HCT116 (cell line): ENCODE data around the gene CTSZ. TPM values are rescaled to one million over a fixed set of nuclear protein-coding genes. Genes with fewer than 3 reads are reported as not detected.

Experiments
- ATAC-seq: fragments of 200-7000 bp; cut with Tn5 transposase; 2 replicates; pipeline ENCODE4 v1.9.1; 2020; ENCODE audit warnings: mild to moderate bottlenecking, moderate library complexity
- BruUV-seq: library from RNA; stranded (reverse); fragments of 400-500 nt; replicated peaks from 2 replicates; lab custom pipeline; 2021; lab: Mats Ljungman, UMichigan
- CTCF ChIA-PET: fragments of 300-600 bp; sonication (Branson Sonifier 250); formaldehyde crosslinking; loops from one replicate; lab custom pipeline; 2021; ENCODE audit warnings: antibody characterized with exemption; lab: Charles Lee
- POLR2A ChIA-PET: fragments of 300-600, 350-600 bp; sonication (Branson Sonifier 250); formaldehyde crosslinking; loops from one replicate; lab custom pipeline; 2021; ENCODE audit warnings: antibody characterized with exemption; lab: Charles Lee
- RAD21 ChIA-PET, 2 experiments: fragments of 300-600 bp; sonication (Branson Sonifier 250); formaldehyde crosslinking; loops; one replicate each; lab custom pipeline; 2023; ENCODE audit warnings: low total read pairs in 2 of 2; ENCODE audit not compliant: uncharacterized antibody in 2 of 2, unreplicated experiment in 2 of 2, low non-redundant PET in 1 of 2; lab: Charles Lee
- DNase-seq: peaks from one replicate; pipeline ENCODE4 v3.0.0-alpha.2; 2010; ENCODE audit warnings: low read depth, low spot score
- H2AFZ ChIP-seq: fragments of 200-600 bp; shearing (Covaris generic), sonication (generic); 2 replicates; pipeline ENCODE4 v1.6.1; 2017; ENCODE audit warnings: low read depth, mixed run types, mixed read lengths, antibody characterized with exemption, low read length; ENCODE audit not compliant: poor library complexity, severe bottlenecking
- H3K27ac ChIP-seq: 2 replicates; pipeline ENCODE4 v1.5.1; 2012; ENCODE audit warnings: low read depth, low read length
- H3K27me3 ChIP-seq: fragments of 200-600 bp; sonication (generic); 2 replicates; pipeline ENCODE4 v1.6.1; 2016; ENCODE audit warnings: mixed run types, low read length, mixed read lengths; ENCODE audit not compliant: insufficient read depth
- H3K36me3 ChIP-seq, 2 experiments: fragments of 200-500 bp in 1 of 2; fragments of 200-600 bp in 1 of 2; sonication (Bioruptor generic) in 1 of 2; sonication (generic) in 1 of 2; 2 replicates each; pipeline versions ENCODE4 v1.5.1 to v1.6.1; 2014 to 2016; ENCODE audit warnings: low read length in 2 of 2, inconsistent platforms in 1 of 2, mixed read lengths in 1 of 2, mixed run types in 1 of 2; ENCODE audit not compliant: insufficient read depth in 2 of 2, control insufficient read depth in 1 of 2
- H3K4me1 ChIP-seq, 2 experiments: fragments of 200-600 bp in 1 of 2; sonication (generic) in 1 of 2; 2 replicates each; pipeline versions ENCODE4 v1.5.1 to v1.6.1; 2012 to 2017; ENCODE audit warnings: low read length in 2 of 2, inconsistent platforms in 1 of 2, mild to moderate bottlenecking in 1 of 2, mixed read lengths in 1 of 2, mixed run types in 1 of 2, moderate library complexity in 1 of 2; ENCODE audit not compliant: insufficient read depth in 2 of 2, control insufficient read depth in 1 of 2
- H3K4me2 ChIP-seq: fragments of 200-600 bp; sonication (generic); 2 replicates; pipeline ENCODE4 v1.6.1; 2017; ENCODE audit warnings: mixed run types, low read length, mixed read lengths
- H3K4me3 ChIP-seq, 2 experiments: fragments of 200-600 bp in 1 of 2; sonication (generic) in 1 of 2; replicated peaks in 1 of 2; 2 replicates each; pipeline ENCODE4 v1.5.1; 2011 to 2016; ENCODE audit warnings: low read length in 2 of 2, control low read depth in 1 of 2, low read depth in 1 of 2, mild to moderate bottlenecking in 1 of 2, mixed read lengths in 1 of 2, mixed run types in 1 of 2
- H3K79me2 ChIP-seq: fragments of 200-600 bp; sonication (generic); 2 replicates; pipeline ENCODE4 v1.6.1; 2017; ENCODE audit warnings: mild to moderate bottlenecking, mixed run types, low read length, moderate library complexity, mixed read lengths; ENCODE audit not compliant: insufficient read depth
- H3K9ac ChIP-seq: fragments of 200-600 bp; sonication (generic); 2 replicates; pipeline ENCODE4 v1.6.1; 2016; ENCODE audit warnings: low read length, mixed read lengths
- H3K9me2 ChIP-seq: fragments of 200-600 bp; sonication (generic), shearing (Covaris generic); 2 replicates; pipeline ENCODE4 v1.6.1; 2017; ENCODE audit warnings: mixed run types, mild to moderate bottlenecking, moderate library complexity; ENCODE audit not compliant: insufficient read depth
- H3K9me3 ChIP-seq, 2 experiments: fragments of 200-500 bp in 1 of 2; fragments of 200-600 bp in 1 of 2; sonication (Bioruptor generic) in 1 of 2; sonication (generic) in 1 of 2; 2 replicates each; pipeline ENCODE4 v1.6.1; 2014 to 2017; ENCODE audit warnings: low read length in 2 of 2, mixed read lengths in 2 of 2, inconsistent platforms in 1 of 2, low read depth in 1 of 2, mild to moderate bottlenecking in 1 of 2, mixed run types in 1 of 2, moderate library complexity in 1 of 2; ENCODE audit not compliant: control insufficient read depth in 1 of 2, insufficient read depth in 1 of 2
- H4K20me1 ChIP-seq: fragments of 200-600 bp; sonication (generic), shearing (Covaris generic); 2 replicates; pipeline ENCODE4 v1.6.1; 2017; ENCODE audit warnings: mixed run types, mild to moderate bottlenecking, moderate library complexity; ENCODE audit not compliant: insufficient read depth
- ATF3 ChIP-seq: IDR thresholded peaks from 2 replicates; pipeline ENCODE4 v1.6.1; 2012
- CBX3 ChIP-seq: IDR thresholded peaks from 2 replicates; pipeline ENCODE4 v1.6.1; 2012; ENCODE audit warnings: low read depth
- CEBPB ChIP-seq: IDR thresholded peaks from 2 replicates; pipeline ENCODE4 v1.6.1; 2012; ENCODE audit warnings: low read depth
- CTCF ChIP-seq, 3 experiments: fragments of 200-600 bp in 1 of 3; sonication (generic) in 1 of 3; IDR thresholded peaks in 2 of 3; conservative IDR thresholded peaks in 1 of 3; 2 replicates each; pipeline ENCODE4 v1.5.1; 2012 to 2017; ENCODE audit warnings: low read depth in 2 of 3, low read length in 2 of 3, antibody characterized with exemption in 1 of 3, borderline replicate concordance in 1 of 3, control low read depth in 1 of 3, mild to moderate bottlenecking in 1 of 3, mixed read lengths in 1 of 3, mixed run types in 1 of 3, moderate library complexity in 1 of 3; ENCODE audit not compliant: insufficient read depth in 1 of 3
- ELF1 ChIP-seq: IDR thresholded peaks from 2 replicates; pipeline ENCODE4 v1.6.1; 2012; ENCODE audit warnings: low read depth, borderline replicate concordance
- EZH2 ChIP-seq: fragments of 200-600 bp; sonication (generic); IDR thresholded peaks from 2 replicates; pipeline ENCODE4 v1.6.1; 2017; ENCODE audit warnings: antibody characterized with exemption, mixed run types
- EZH2phosphoT487 ChIP-seq: fragments of 200-600 bp; IDR thresholded peaks from 2 replicates; pipeline ENCODE4 v1.6.1; 2018; ENCODE audit warnings: antibody characterized with exemption, borderline replicate concordance
- FOSL1 ChIP-seq: IDR thresholded peaks from 2 replicates; pipeline ENCODE4 v1.6.1; 2012; ENCODE audit warnings: low read depth
- JUND ChIP-seq: IDR thresholded peaks from 2 replicates; pipeline ENCODE4 v1.6.1; 2012
- MAX ChIP-seq: IDR thresholded peaks from 2 replicates; pipeline ENCODE4 v1.6.1; 2012
- POLR2A ChIP-seq: IDR thresholded peaks from 2 replicates; pipeline ENCODE4 v1.7.0; 2011; ENCODE audit warnings: borderline replicate concordance; ENCODE audit not compliant: insufficient read depth, insufficient read length; ENCODE audit errors: extremely low read depth
- RAD21 ChIP-seq: IDR thresholded peaks from 2 replicates; pipeline ENCODE4 v1.6.1; 2012; ENCODE audit warnings: low read depth, mild to moderate bottlenecking
- REST ChIP-seq: IDR thresholded peaks from 2 replicates; pipeline ENCODE4 v1.6.1; 2012; ENCODE audit warnings: low read depth
- SRF ChIP-seq: IDR thresholded peaks from 2 replicates; pipeline ENCODE4 v1.6.1; 2012; ENCODE audit warnings: low read depth
- TCF7L2 ChIP-seq: IDR thresholded peaks from 2 replicates; pipeline ENCODE4 v1.7.0; 2011; ENCODE audit warnings: borderline replicate concordance, inconsistent platforms; ENCODE audit not compliant: insufficient read depth, insufficient read length; ENCODE audit errors: extremely low read depth
- YY1 ChIP-seq: IDR thresholded peaks from 2 replicates; pipeline ENCODE4 v1.6.1; 2011; ENCODE audit warnings: low read length, low read depth, moderate library complexity, mild to moderate bottlenecking; ENCODE audit not compliant: insufficient replicate concordance; ENCODE audit errors: extremely low read depth
- ZBTB33 ChIP-seq: IDR thresholded peaks from 2 replicates; pipeline ENCODE4 v1.6.1; 2011; ENCODE audit warnings: mild to moderate bottlenecking, low read length, moderate library complexity; ENCODE audit not compliant: insufficient replicate concordance; ENCODE audit errors: extremely low read depth
- ZFX ChIP-seq: fragments of 450-650 bp; IDR thresholded peaks from 2 replicates; pipeline ENCODE4 v1.6.1; 2017
- intact Hi-C: fragments of 100-400 bp; cut with micrococcal nuclease; formaldehyde crosslinking; loops from 2 replicates; pipeline ENCODE4 v1.10.0; 2022
- total RNA-seq: library from RNA; stranded (reverse); gene quantifications from one replicate; pipeline ENCODE4 v1.2.1, GENCODE V29; 2021; ENCODE audit not compliant: unreplicated experiment

The CTSZ gene
- total RNA-seq, 1 experiment from 2014 or later = 100 TPM

GRCh38 chr20:58985656-58986055 lies 21.4 kb downstream of the CTSZ start:
- BruUV-seq = no TSS peak

More at GRCh38 chr20:58985656-58986055, 21.4 kb downstream of the CTSZ start:
- Histone ChIP-seq H3K27me3 (no peaks in the 10 kb centered on the region), H3K9me3 (no peaks in the 10 kb centered on the region), H3K9me2 (no peaks in the 10 kb centered on the region), H3K4me3 (no peak overlapping the region), H4K20me1 (no peaks in the 10 kb centered on the region), H2AFZ (no peak overlapping the region), H3K4me1 (peaks cover 6 to 12% of the 10 kb centered on the region in 2 experiments), H3K36me3 (peaks cover 34 to 43% of the 10 kb centered on the region in 2 experiments), H3K27ac (no peak overlapping the region), H3K4me2 (no peak overlapping the region), H3K9ac (no peak overlapping the region), H3K79me2 (peaks cover 76% of the 10 kb centered on the region)
- POLR2A ChIA-PET = no interaction called here
- no peak for DNase-seq
- RAD21 ChIA-PET = no interaction called here
- no peak for ATAC-seq
- intact Hi-C loops = loop anchor here (10.0 kb wide), 1 partner anchor 81 kb away; no protein-coding TSS in a partner anchor
- TF ChIP-seq EZH2phosphoT487 (no peak), ATF3 (no peak), JUND (no peak), TCF7L2 (no peak), CEBPB (no peak), ZBTB33 (no peak), ZFX (no peak), CBX3 (no peak), FOSL1 (no peak), ELF1 (no peak), POLR2A (no peak), CTCF (IDR thresholded peaks at IDR 0.05 in 2 of 3, conservative IDR thresholded peaks at IDR 0.05 in 1 of 3; ENCODE audit: borderline replicate concordance in 1 of 3, insufficient read depth in 1 of 3, low read depth in 2 of 3, low read length in 2 of 3) (no peak), MAX (no peak), SRF (no peak), REST (no peak), RAD21 (no peak), YY1 (no peak), EZH2 (no peak)
- CTCF ChIA-PET = no interaction called here
